C4-2B (cell line): Measurements from ENCODE around the gene RETN.

ENCODE experiments used
- ZFX ChIP-seq: fragments of 450-650 bp; IDR thresholded peaks from 2 replicates; pipeline ENCODE4 v1.6.1; 2017
- TF ChIP-seq, protein P1 (sequence below): fragments of 450-650 bp; conservative IDR thresholded peaks from 2 replicates; pipeline ENCODE4 v1.5.1; 2017; ENCODE audit warnings: mild to moderate bottlenecking

DNA sequence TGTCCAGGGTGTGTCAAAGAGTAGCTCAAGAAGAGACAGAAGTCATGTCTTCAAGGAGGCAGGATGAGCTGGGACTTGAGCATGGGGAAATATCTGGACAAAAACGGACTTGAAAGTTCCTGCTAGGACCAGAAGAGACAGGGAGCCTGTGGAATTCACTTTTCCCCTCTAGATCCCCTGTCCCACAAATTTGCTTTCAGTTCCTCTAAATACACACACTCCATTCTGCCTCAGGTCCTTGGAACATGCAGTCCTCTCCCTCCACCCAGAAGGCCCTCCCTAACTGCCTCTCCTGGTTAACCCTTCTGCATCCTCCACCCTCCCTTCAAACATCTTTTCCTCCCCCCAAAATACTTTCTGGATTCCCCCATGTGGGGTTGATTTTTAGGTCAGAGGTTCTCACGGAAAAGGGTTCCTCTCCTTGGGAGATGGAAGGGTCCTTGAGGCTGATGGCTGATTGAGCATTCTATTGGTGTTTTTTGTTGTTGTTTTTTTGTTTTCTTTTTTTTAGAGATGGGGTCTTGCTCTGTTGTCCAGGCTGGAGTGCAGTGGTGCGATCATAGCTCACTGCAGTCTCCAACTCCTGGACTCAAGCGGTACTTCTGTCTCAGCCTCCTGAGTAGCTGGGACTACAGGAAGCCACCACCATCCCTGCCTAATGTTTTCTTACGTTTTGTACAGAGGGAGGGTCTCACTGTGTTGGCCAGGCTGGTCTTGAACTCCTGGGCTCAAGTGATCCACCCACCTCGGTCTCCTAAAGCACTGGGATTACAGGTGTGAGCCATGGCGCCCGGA lies 6.9 kb upstream of the RETN start:
- TF ChIP-seq ZFX: no peak
- TF ChIP-seq, protein P1, sequence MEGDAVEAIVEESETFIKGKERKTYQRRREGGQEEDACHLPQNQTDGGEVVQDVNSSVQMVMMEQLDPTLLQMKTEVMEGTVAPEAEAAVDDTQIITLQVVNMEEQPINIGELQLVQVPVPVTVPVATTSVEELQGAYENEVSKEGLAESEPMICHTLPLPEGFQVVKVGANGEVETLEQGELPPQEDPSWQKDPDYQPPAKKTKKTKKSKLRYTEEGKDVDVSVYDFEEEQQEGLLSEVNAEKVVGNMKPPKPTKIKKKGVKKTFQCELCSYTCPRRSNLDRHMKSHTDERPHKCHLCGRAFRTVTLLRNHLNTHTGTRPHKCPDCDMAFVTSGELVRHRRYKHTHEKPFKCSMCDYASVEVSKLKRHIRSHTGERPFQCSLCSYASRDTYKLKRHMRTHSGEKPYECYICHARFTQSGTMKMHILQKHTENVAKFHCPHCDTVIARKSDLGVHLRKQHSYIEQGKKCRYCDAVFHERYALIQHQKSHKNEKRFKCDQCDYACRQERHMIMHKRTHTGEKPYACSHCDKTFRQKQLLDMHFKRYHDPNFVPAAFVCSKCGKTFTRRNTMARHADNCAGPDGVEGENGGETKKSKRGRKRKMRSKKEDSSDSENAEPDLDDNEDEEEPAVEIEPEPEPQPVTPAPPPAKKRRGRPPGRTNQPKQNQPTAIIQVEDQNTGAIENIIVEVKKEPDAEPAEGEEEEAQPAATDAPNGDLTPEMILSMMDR: no peak
